NK-92 treated with Interleukin-12 subunit alpha and Interleukin-12 subunit beta, amount 100 ng/mL, for 24 hours (cell line): ENCODE results near the gene SYNGR3.
"Not testable (repeated sequence)": the region's sequence is repeated elsewhere in the genome, so short reads cannot be mapped to it uniquely, and the experiment has no call there.

Experiments
- DNase-seq: peaks from one replicate; lab custom pipeline; 2025; lab: John Stamatoyannopoulos, UW

Gene SYNGR3

DNA sequence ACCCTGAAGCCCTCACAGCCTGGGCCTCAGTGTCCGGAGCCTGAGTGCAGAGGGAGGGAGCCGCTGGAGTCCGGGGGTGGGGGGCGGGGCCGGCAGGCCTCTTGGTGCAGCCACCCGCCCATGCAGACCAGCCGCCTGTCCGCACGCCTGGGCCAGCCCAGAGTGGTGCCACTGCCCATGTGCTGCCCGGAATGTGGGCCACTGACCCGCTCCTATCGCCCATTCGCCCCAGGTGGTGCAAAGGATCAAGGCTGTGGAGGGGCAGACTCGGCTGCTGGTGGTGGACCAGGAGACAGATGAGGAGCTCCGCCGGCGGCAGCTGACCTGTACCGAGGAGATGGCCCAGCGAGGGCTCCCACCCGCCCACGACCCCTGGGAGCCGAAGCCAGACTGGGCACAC, 39.6 kb downstream of the SYNGR3 start:
- no peak for DNase-seq

DNA sequence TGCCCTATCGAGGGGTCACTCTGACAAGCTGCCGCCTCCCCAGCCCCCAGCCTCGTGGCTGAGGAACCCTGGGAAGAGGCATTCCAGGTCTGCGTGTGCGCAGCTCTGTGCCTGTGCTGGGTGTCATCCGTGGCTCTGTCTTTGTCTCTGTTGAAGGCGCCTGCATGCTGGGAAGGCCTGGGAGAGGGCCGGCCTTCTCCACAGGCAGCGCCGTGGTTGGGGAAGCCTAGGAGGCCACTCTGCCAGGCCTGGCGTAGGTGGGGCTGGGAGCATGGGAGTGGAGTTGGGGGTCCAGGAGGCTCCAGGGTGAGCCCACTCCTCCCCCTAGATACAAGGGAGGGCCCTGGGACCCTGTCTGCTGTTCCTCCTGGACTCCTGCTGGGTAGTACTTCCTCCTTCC, 40.3 kb downstream of the SYNGR3 start:
- no peak for DNase-seq

DNA sequence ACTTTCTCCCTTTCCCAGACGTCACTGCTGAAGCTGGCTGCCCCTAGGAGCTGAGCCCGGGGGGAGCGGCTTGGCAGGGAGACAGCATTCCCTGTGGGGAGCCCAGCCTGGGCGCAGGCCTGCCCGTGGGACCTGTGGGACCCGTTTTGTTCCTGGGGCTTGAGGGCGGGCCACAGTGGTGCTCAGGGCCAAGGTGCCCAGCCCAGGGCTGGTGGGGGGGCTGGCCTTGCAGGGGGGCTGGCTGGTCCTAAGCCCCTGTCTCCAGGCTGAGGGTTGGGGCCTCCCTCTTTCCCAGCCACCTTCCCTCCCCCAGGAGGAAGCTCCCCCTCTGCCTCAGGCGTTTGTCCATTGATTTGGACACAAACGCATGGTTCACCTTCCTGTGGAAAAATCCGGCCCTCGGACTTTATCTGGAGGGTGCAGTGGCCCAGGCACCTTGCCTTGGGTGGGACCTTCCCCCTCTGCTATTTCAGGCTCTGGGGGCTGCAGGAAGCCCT, 41.4 kb downstream of the SYNGR3 start:
- DNase-seq: no peak

GRCh38 chr16:2032285-2033056, 42.7 kb downstream of the SYNGR3 start:
- DNase-seq: no peak

- DNase-seq: no peak
These were observed 43.5 kb downstream of the SYNGR3 start for GRCh38 chr16:2033057-2033908.

GRCh38 chr16:2033909-2034695, 44.3 kb downstream of the SYNGR3 start:
- not testable (repeated sequence) for DNase-seq

GRCh38 chr16:2034696-2035430, 45.1 kb downstream of the SYNGR3 start:
- no peak for DNase-seq

DNA sequence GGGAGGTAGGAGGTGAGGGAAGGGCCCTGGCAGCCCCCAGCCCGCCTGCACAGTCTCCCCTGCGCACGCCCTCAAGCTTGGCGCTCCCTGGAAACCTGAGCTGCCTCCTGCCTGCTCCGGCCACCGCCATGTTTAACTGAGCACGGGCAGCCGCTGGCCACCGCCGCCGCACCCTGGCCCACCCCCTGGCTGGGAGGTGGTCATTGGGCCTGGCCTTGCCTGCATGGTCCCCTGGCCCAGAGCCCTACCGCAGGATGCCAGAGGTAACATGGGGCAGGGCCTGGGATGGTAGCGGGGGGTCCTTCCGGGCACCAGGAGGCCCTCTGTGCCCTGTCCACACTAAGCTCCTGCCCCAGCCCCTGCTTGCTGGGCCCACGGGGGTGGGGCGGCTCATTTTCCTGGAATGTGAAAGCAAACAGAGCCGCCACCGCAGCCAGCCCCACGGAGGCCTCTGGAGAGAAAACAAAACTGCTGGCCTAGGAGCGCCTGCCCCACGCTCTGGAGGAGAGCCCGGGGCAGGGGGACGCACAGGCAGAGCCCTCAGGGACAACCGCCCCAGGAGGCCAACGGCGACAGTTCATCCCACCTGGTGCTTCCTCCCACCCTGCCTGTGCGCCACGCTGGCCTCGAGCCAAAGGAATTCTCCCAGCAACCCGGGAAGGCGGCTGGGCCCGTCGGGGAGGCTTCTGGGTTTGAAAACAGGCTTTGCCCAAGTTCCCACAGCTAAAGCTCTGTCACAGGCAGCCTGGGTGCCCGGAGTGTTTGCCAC, 45.8 kb downstream of the SYNGR3 start:
- DNase-seq: no peak

DNA sequence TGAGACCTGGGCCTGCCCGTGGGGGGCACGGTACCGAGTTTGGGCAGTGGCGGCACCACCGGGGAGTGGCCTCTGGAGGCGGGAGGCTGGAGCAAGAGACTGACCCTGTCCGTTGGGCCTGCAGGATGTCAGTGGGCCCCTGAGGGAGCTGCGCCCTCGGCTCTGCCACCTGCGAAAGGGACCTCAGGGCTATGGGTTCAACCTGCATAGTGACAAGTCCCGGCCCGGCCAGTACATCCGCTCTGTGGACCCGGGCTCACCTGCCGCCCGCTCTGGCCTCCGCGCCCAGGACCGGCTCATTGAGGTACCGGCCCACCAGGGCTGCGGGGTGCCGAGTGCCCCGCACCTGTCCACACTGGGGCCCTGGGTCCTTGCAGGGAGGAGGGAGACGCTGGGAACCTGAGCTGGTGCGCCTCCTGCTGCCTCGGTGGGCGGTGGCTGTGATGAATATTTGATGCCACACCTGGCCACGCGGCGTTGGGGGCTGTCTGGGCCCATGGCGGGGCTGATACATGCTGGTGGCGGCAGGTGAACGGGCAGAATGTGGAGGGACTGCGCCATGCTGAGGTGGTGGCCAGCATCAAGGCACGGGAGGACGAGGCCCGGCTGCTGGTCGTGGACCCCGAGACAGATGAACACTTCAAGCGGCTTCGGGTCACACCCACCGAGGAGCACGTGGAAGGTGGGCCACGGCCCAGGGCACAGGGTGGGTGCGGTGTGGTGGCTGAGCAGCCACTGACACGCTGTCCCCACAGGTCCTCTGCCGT, 46.6 kb downstream of the SYNGR3 start:
- DNase-seq: no peak

DNA sequence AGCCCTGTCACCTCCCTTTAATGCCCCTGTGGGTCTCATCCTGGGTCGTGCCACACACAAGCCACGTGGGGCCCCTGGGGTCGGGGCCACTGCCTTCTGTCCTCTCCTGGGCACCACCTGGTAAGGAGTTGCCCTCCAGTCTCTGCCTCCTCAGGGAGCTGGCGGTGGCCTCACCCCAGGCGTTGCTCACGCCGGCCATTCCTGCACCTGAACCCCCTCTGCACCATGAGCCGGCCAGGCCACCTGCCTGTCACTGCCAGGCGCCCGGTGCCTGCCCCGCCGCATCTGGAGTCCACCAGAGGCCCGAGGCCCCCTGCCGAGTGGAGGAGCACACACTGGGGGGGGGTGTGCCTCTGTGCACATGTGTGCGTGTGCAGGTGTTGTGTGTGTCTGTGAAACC, 47.3 kb downstream of the SYNGR3 start:
- no peak for DNase-seq

GRCh38 chr16:2037647-2038381, 48.0 kb downstream of the SYNGR3 start:
- DNase-seq: no peak

GRCh38 chr16:2038382-2039231, 48.8 kb downstream of the SYNGR3 start:
- DNase-seq: no peak

DNA sequence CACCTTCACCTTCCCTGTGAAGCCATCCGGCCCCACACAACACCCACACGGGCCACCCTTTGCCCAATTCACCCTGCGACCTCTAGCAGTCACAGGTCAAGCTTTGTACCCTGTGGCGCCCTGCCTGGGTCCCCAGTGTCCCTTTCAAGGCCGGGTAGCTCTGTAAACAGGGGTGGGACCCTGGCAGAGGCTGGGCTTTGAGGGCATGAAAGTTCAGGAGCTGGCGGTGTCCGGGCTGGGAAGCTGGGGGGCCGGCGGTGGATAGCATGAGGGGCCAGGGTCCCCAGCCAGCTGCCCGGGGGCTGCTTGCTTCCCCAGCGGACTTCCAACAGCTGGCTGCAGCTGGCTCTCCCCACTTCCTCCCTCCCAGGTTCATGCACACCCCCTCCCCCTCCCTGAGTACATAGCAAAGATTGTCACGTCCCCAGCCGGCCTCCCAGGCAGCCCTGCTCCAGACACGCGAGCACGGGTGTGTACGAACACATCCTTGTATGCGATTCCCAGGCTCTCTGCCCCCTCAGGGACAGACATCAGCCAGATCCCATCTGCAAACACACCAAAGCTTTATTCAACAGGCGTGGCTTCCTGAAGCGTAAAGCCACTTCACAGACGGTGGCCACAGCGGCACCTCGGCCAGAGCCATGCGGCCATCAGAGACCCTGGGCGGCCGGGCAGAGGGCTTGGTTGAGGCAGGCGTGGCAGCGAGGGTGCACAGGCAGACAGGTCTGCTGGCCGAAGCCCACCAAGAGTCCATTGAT, 49.7 kb downstream of the SYNGR3 start:
- DNase-seq: no peak

GRCh38 chr16:2040041-2040786, 50.4 kb downstream of the SYNGR3 start:
- DNase-seq: no peak

DNA sequence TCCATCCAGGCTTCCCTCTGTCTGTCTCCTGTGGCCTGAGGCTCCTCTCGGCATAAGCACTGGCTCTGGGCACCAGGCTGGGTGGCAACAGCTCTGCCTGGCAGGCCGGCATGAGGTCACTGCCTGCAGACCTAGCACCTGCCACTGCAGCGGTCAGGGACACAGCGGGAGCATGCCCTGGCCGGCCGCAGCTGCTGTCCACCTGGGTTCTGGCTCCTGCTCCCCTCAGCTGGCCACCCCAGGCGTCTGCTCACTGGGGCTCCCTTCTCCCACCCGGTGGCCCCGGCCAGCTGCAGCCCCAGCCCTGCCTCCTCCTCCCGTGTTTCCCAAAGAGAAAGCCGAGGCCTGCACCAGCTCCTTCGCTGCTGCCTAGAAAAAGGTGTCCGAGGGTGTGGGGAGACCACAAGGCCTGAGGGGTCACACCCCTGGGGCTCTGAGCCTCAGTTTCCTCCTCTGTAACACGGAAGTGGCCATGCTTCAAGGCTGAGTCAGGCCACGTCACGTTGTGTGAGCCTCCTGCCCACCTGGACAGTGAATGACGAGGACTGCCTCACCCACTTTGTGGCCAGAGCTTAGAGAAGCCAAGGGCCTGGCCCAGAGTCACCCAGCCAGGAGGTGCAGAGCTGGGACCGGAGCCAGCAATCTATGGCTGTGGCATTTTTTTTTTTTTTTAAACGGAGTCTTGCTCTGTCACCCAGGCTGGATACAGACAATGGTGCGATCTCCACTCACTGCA, 51.2 kb downstream of the SYNGR3 start:
- no peak for DNase-seq
